ENCODE measurements around the gene ESRRG. TPM values are rescaled to one million over a fixed set of nuclear protein-coding genes. Genes with fewer than 3 reads are reported as not detected.

ESRRG gene
- total RNA-seq, 1 experiment from 2014 or later = 0.44 TPM

- Histone ChIP-seq H3K4me2 (ENCODE audit: insufficient read depth, insufficient read length, low read length) (no peak overlapping the region), H3K79me1 (ENCODE audit: insufficient read depth, low read depth, low read length, poor library complexity, severe bottlenecking) (no peaks in the 10 kb centered on the region), H3K18ac (ENCODE audit: insufficient read length, low read depth, low read length) (no peak overlapping the region), H3K23ac (ENCODE audit: insufficient read length, low read depth, low read length) (no peak overlapping the region), H4K20me1 (ENCODE audit: control insufficient read depth, insufficient read depth, insufficient read length) (no peaks in the 10 kb centered on the region), H3K9ac (ENCODE audit: extremely low read depth, insufficient read length, low read length) (no peak overlapping the region), H3K4me1 (ENCODE audit: insufficient read depth, low read length) (peaks cover 4% of the 10 kb centered on the region; the same call in 1 of the 2 replicates), H2BK5ac (ENCODE audit: insufficient read length, low read length) (no peak overlapping the region), H4K91ac (ENCODE audit: insufficient read length, low read depth, low read length) (no peak overlapping the region), H3T11ph (ENCODE audit: low read length) (no peak overlapping the region), H2BK15ac (ENCODE audit: low read depth, low read length) (no peak overlapping the region), H2BK20ac (ENCODE audit: low read depth, low read length, poor library complexity, severe bottlenecking) (no peak overlapping the region), H2AFZ (ENCODE audit: low read length) (no peak overlapping the region), H3K79me2 (ENCODE audit: insufficient read depth, low read length) (no peaks in the 10 kb centered on the region), H2BK12ac (ENCODE audit: insufficient read length, low read depth, low read length) (no peak overlapping the region), H4K5ac (ENCODE audit: insufficient read length, low read depth, low read length) (no peak overlapping the region), H3K4ac (ENCODE audit: low read depth, low read length) (no peak overlapping the region), H3K14ac (ENCODE audit: insufficient read depth, low read length) (no peak overlapping the region), H4K8ac (replicated peaks; ENCODE audit: insufficient read length, low read depth, low read length) (no peak overlapping the region), H3K9me3 (ENCODE audit: control insufficient read depth, low read depth, low read length) (no peaks in the 10 kb centered on the region), H2BK120ac (ENCODE audit: low read depth, low read length, poor library complexity, severe bottlenecking) (no peak overlapping the region), H3K23me2 (ENCODE audit: insufficient read length, low read depth, low read length, poor library complexity, severe bottlenecking) (no peaks in the 10 kb centered on the region), H3K27ac (ENCODE audit: insufficient read length, low read depth, low read length) (no peak overlapping the region), H2AK5ac (ENCODE audit: insufficient read length, low read length) (no peak overlapping the region), H3K27me3 (ENCODE audit: insufficient read depth, low read length) (no peaks in the 10 kb centered on the region), H3K56ac (ENCODE audit: insufficient read length, low read depth, low read length) (no peak overlapping the region)
- TF ChIP-seq CTCF (conservative IDR thresholded peaks at IDR 0.05) = no peak
- DNase-seq = no peak
- Mint-ChIP-seq H3K27me3 (ENCODE audit: low read depth) (no peaks in the 10 kb centered on the region), H3K36me3 (ENCODE audit: insufficient read depth in 1 of 3, low read depth in 3 of 3) (no peaks in the 10 kb centered on the region), H3K9me3 (no peaks in the 10 kb centered on the region), H3K4me1 (peaks cover 15 to 18% of the 10 kb centered on the region in 2 experiments), H3K27ac (peak overlapping the region in 1 of 3 experiments; percentile 42; a peak in 1 of 7 replicates), H3K4me3 (no peak overlapping the region)
Measured at GRCh38 chr1:216461466-216461865, 261.8 kb downstream of the ESRRG start.

All from H9 (cell line).